Measurements from ENCODE around the gene ALG6.
"Not testable (repeated sequence)": the region's sequence is repeated elsewhere in the genome, so short reads cannot be mapped to it uniquely, and the experiment has no call there.

The ALG6 gene

DNA sequence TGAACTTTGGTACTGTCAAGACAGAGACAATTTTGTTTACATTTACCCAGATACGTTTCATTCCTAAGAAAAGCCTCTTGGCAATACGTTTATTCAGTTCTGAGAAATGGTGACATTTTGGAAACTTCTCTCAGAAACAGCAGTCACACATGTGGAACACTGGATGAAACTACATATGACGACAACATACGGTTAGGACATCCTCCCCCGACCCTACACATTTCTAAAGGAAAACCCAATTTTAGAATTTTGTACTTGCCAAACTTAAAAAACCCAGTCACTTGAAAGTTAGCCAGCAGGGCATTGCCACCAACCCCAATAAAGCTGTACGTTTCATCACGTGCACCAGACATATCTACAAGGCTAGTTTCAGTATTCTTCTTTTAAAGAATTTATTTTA lies 98.8 kb downstream of the ALG6 start:
- no peak overlapping the region for H3K4me3 ChIP-seq (ENCODE audit: low read length)
- no peaks in the 10 kb centered on the region for H3K4me1 ChIP-seq (ENCODE audit: control insufficient read depth, insufficient read depth, low read length)
- H3K36me3 ChIP-seq (ENCODE audit: control insufficient read depth, insufficient read depth, low read length, severe bottlenecking): peaks cover 3% of the 10 kb centered on the region
- no peak for DNase-seq (ENCODE audit: low read depth)
- no peaks in the 10 kb centered on the region for H3K27me3 ChIP-seq (replicated peaks; ENCODE audit: control insufficient read depth, insufficient read depth, low read length)
- H3K9ac ChIP-seq (ENCODE audit: low read length): no peak overlapping the region
- peaks cover 13% of the 10 kb centered on the region for H3K9me3 ChIP-seq (ENCODE audit: control insufficient read depth, low read length)

DNA sequence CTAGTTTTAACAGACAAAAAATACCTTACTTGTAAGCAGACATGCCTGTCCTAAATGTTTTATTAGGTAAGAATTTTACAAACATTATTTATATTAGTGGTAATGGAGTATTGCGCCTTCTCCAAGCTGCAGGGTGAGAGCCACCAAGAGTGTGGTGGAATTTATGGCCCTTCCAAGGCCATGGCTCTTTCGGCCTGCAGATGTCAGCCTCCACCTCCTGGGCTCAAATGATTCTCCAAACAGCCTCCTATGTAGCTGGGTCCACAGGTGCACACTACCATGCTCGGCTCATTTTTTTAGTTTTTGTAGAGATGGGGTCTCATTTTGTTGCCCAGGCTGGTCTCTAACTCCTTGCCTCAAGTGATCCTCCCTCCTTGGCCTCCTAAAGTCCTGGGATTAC lies 99.3 kb downstream of the ALG6 start:
- H3K9me3 ChIP-seq (ENCODE audit: control insufficient read depth, low read length): peaks cover 8% of the 10 kb centered on the region
- no peak for DNase-seq (ENCODE audit: low read depth)
- H3K36me3 ChIP-seq (ENCODE audit: control insufficient read depth, insufficient read depth, low read length, severe bottlenecking): peaks cover under 1% of the 10 kb centered on the region

DNA sequence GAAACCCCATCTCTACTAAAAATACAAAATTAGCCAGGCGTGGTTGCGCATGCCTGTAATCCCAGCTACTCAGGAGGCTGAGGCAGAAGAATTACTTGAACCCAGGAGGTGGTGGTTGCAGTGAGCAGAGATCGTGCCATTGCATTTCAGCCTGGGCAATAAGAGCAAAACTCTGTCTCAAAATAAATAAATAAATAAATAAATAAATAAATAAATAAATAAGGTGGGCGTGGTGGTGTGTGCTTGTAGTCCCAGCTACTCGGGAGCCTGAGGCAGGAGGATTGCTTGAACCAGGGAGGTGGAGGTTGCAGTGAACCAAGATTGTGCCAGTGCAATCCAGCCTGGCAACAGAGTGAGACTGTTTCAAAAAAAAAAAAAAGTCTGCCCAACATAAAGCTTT lies 101.3 kb downstream of the ALG6 start:
- H3K4me1 ChIP-seq (ENCODE audit: control insufficient read depth, insufficient read depth, low read length); H3K4me3 ChIP-seq (ENCODE audit: low read length); H3K9me3 ChIP-seq (ENCODE audit: control insufficient read depth, low read length); H3K9ac ChIP-seq (ENCODE audit: low read length); DNase-seq (ENCODE audit: low read depth); H3K27me3 ChIP-seq (replicated peaks; ENCODE audit: control insufficient read depth, insufficient read depth, low read length); H3K36me3 ChIP-seq (ENCODE audit: control insufficient read depth, insufficient read depth, low read length, severe bottlenecking): not testable (repeated sequence)

More for the DNA sequence above, 99.3 kb downstream of the ALG6 start:
- H3K27me3 ChIP-seq (replicated peaks; ENCODE audit: control insufficient read depth, insufficient read depth, low read length): no peaks in the 10 kb centered on the region
- H3K9ac ChIP-seq (ENCODE audit: low read length): no peak overlapping the region
- no peak overlapping the region for H3K4me3 ChIP-seq (ENCODE audit: low read length)
- H3K4me1 ChIP-seq (ENCODE audit: control insufficient read depth, insufficient read depth, low read length): no peaks in the 10 kb centered on the region

DNA sequence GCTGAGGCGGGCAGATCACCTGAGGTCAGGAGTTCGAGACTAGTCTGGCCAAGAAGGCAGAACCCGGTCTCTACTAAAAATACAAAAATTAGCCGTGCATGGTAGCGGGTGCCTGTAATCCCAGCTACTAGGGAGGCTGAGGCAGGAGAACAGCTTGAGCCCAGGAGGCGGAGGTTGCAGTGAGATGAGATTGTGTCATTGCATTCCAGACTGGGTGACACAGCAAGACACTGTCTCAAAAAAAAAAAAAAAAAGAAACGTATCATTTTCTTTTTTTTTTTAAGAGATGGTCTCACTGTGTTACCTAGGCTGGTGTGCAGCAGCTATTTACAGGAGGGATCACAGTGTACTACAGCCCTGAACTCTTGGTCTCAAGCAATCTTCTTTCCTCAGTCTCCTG lies 108.3 kb downstream of the ALG6 start:
- H3K9ac ChIP-seq (ENCODE audit: low read length): no peak overlapping the region
- DNase-seq (ENCODE audit: low read depth): no peak
- H3K27me3 ChIP-seq (replicated peaks; ENCODE audit: control insufficient read depth, insufficient read depth, low read length): no peaks in the 10 kb centered on the region
- H3K4me1 ChIP-seq (ENCODE audit: control insufficient read depth, insufficient read depth, low read length): no peaks in the 10 kb centered on the region
- no peaks in the 10 kb centered on the region for H3K9me3 ChIP-seq (ENCODE audit: control insufficient read depth, low read length)
- no peaks in the 10 kb centered on the region for H3K36me3 ChIP-seq (ENCODE audit: control insufficient read depth, insufficient read depth, low read length, severe bottlenecking)
- H3K4me3 ChIP-seq (ENCODE audit: low read length): no peak overlapping the region

DNA sequence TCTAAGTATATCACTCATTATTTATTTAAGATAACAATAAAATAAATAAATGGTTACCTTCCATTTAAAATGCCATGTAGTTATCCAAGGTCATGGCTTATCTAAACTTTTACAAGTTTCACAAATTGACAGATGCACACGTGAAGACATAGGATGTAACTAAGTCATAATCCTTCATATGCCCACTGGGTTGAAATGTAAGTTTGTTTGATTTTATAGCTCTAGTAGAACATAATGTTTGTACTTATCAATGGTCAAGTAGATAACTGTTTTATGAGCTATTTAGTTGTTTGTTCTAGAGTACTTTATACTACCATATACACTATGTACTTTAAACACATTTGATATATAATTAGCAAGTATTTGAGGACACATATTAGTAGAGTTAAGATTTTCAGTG lies 112.6 kb downstream of the ALG6 start:
- Histone ChIP-seq H3K4me1 (ENCODE audit: control insufficient read depth, insufficient read depth, low read length) (no peaks in the 10 kb centered on the region), H3K9me3 (ENCODE audit: control insufficient read depth, low read length) (no peaks in the 10 kb centered on the region), H3K9ac (ENCODE audit: low read length) (no peak overlapping the region), H3K4me3 (ENCODE audit: low read length) (no peak overlapping the region), H3K36me3 (ENCODE audit: control insufficient read depth, insufficient read depth, low read length, severe bottlenecking) (no peaks in the 10 kb centered on the region), H3K27me3 (replicated peaks; ENCODE audit: control insufficient read depth, insufficient read depth, low read length) (no peaks in the 10 kb centered on the region)
- no peak for DNase-seq (ENCODE audit: low read depth)

DNA sequence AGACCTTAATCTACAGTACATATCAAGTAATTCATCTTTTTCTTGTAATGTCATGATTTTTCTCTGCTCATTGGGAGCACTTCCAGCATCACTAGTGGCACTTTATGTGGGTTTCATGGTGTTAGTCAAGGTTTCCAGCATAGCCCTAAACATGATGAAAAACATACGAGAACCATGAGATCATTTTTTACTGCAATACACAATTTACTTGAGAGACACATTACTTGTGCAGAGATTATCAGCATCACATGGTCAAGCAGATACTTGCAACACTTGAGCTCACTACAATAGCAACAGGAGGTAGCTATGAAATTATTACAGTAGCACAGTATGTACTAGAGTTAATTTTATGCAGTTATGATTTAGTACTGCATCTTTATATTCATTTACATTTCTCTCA lies 119.2 kb downstream of the ALG6 start:
- DNase-seq (ENCODE audit: low read depth): no peak
- H3K4me1 ChIP-seq (ENCODE audit: control insufficient read depth, insufficient read depth, low read length): no peaks in the 10 kb centered on the region
- H3K9me3 ChIP-seq (ENCODE audit: control insufficient read depth, low read length): no peaks in the 10 kb centered on the region
- no peak overlapping the region for H3K9ac ChIP-seq (ENCODE audit: low read length)
- no peak overlapping the region for H3K4me3 ChIP-seq (ENCODE audit: low read length)
- no peaks in the 10 kb centered on the region for H3K27me3 ChIP-seq (replicated peaks; ENCODE audit: control insufficient read depth, insufficient read depth, low read length)
- H3K36me3 ChIP-seq (ENCODE audit: control insufficient read depth, insufficient read depth, low read length, severe bottlenecking): no peaks in the 10 kb centered on the region

DNA sequence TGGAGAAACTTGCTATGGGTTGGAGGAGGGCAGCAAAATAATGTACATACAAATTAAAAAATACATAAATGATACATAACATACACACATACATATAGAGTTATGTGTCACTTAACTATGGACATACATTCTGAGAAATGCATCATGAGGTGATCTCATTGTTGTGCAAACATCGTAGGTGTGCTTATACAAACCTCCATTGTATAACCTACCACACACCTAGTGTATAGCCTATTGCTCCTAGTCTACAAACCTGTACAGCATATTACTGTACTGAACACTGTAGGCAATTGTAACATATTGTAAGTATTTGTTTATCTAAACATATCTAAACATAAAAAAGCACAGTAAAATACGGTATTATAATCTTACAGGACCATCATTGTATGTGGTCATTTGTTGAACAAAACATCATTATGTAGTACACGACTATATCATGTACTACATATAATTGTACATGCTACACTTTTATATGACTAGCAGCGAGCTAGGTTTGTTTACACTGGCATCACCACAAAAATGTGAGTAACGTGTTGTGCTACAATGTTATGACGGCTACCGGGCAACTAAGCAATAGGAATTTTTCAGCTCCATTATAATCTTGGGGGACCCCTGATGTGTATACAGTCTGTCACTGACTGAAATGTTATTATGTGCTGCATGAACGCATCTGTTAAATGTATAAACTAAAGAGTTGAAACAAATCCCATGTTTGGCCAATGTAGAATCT lies 120.1 kb downstream of the ALG6 start:
- Histone ChIP-seq H3K9me3 (ENCODE audit: control insufficient read depth, low read length) (no peaks in the 10 kb centered on the region), H3K36me3 (ENCODE audit: control insufficient read depth, insufficient read depth, low read length, severe bottlenecking) (no peaks in the 10 kb centered on the region), H3K4me3 (ENCODE audit: low read length) (no peak overlapping the region), H3K9ac (ENCODE audit: low read length) (no peak overlapping the region), H3K27me3 (replicated peaks; ENCODE audit: control insufficient read depth, insufficient read depth, low read length) (no peaks in the 10 kb centered on the region), H3K4me1 (ENCODE audit: control insufficient read depth, insufficient read depth, low read length) (no peaks in the 10 kb centered on the region)
- no peak for DNase-seq (ENCODE audit: low read depth)

All from adipocyte (in vitro differentiated cells).